VCaP (cell line): ENCODE measurements around the gene C3orf49.

ENCODE experiments used
- H3K27ac ChIP-seq: fragments of 450-650 bp; 2 replicates; pipeline ENCODE4 v1.5.1; 2017
- TF ChIP-seq, protein P1 (sequence below): fragments of 450-650 bp; conservative IDR thresholded peaks from 2 replicates; pipeline ENCODE4 v1.5.1; 2017; ENCODE audit warnings: mild to moderate bottlenecking, moderate library complexity

C3orf49 gene

DNA sequence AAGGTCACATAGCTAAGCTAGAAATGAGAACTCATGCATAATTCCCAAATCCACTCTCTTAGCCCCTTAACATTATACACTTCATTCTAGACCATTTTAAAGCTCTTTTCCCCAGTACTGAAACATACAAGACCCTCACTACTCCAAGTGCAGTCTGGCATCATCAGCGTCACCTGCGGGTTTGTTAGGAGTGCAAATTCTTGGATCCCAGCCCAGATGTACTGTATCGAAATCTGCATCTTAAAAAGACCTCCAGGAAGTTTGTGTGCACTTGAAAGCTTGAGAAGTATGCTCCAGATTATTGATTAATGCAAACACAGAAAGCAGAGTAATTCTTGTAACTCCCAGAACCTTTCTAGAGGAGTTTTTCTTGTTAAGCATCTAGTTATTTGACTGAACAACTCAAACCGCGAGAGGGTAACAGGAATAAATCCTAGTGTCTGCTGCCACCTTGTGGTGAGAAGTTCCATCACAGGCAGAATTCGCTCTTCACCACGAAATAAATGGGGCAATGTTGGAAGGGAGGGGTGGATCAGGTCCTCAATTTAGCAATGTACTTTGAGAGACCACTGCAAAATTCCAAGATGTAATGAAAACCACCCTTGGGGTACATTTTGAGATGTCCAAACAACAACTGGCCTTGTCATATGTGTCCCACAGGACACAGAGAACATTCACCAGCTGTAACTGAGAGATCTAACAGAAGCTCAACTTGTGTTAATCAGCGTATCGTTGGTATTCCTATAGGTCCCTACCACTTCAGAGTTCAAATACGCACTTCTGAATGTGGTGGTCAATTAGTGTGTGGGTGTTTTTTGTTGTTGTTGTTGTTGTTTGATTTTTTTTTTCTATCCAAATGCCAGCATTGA is 583 bp upstream of the C3orf49 start:
- TF ChIP-seq, protein P1, sequence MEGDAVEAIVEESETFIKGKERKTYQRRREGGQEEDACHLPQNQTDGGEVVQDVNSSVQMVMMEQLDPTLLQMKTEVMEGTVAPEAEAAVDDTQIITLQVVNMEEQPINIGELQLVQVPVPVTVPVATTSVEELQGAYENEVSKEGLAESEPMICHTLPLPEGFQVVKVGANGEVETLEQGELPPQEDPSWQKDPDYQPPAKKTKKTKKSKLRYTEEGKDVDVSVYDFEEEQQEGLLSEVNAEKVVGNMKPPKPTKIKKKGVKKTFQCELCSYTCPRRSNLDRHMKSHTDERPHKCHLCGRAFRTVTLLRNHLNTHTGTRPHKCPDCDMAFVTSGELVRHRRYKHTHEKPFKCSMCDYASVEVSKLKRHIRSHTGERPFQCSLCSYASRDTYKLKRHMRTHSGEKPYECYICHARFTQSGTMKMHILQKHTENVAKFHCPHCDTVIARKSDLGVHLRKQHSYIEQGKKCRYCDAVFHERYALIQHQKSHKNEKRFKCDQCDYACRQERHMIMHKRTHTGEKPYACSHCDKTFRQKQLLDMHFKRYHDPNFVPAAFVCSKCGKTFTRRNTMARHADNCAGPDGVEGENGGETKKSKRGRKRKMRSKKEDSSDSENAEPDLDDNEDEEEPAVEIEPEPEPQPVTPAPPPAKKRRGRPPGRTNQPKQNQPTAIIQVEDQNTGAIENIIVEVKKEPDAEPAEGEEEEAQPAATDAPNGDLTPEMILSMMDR = peak; percentile 91
- H3K27ac ChIP-seq = no peak overlapping the region

DNA sequence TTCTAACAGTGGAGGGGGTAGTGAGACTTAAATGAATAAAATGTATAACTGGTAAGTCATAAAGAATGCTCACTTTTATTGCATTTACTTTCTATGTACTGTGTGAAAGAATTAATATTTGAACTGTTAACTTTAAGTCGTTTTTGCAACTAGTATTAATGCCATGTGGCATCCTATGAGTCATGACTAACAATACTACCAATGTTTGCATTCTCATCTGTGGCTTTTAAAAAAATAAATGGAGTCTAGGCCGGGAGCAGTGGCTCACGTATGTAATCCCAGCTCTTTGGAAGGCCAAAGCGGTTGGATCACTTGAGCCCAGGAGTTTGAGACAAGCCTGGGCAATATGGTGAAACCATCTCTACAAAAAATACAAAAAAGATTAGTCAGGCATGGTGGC is 5.2 kb downstream of the C3orf49 start:
- no peak overlapping the region for H3K27ac ChIP-seq
- TF ChIP-seq, protein P1 = no peak

DNA sequence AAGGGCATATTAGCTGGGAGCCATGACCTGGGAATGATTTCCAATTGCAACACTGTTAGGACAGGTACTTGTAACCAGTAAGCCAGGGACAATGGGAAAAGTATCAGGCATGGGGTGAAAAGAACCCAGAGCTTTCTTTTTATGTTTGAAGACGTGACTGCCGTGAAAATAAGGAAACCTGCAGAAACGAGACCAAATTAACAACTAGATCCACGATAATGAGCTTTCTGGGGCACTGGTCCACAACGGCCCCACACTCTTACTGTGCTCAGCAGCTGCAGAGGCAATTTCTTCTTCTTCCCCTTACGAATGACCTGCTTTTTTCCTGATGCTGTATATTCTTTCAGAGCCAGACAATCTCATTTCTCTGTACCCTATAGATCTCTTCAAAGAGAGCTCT is 11.4 kb downstream of the C3orf49 start:
- H3K27ac ChIP-seq = no peak overlapping the region
- TF ChIP-seq, protein P1 = no peak

DNA sequence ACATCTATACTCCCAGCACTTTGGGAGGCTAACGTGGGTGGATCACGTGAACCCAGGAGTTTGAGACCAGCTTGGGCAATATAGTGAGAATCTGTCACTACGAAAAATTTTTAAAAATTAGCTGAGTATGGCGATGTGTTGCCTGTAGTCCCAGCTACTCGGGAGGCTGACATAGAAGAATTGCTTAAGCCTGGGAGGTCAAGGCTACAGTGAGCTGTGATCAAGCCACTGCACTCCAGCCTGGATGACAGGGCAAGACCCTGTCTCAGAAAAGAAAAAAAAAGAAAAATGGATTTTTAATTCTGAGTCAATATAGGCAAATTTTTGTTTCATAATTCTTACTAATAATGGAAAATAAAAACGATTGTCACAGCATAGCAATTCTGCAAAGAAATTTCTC is 13.3 kb downstream of the C3orf49 start:
- TF ChIP-seq, protein P1 = no peak
- no peak overlapping the region for H3K27ac ChIP-seq

DNA sequence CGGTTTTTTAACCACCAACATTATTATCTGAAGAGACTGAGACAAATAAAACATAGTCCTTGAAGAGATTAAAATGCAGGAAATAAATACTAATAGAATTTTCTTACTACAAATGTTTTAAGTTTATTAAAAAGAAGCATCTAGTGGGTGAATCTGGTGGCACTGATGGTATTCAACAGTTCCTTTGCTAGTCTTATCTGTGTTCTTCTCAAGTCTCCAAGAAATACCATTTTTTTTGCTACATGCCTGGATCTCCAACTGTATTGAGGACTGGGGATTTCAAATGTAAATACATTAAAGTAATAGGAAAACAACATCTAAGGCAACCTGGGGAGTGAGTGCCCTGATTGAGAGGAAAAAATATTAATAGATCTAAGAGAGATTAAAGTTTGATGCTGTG is 22.6 kb downstream of the C3orf49 start:
- no peak overlapping the region; the same call in 1 of the 2 replicates for H3K27ac ChIP-seq
- TF ChIP-seq, protein P1 = no peak

DNA sequence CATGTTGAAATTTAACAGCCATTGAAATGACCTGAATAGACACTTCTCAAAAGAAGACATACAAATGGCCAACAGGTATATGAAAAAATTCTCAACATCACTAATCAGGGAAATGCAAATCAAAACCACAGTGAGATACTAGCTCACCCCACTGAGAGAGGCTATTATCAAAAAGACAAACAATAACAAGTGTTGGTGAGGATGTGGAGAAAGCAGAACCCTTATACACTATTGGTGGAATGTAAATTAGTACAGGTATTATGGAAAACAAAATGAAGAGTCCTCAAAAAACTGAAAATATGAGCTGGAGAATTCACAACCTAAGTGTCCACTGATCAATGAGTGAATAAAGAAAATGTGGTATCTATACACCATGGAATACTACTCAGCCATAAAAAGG is 23.0 kb downstream of the C3orf49 start:
- no peak overlapping the region for H3K27ac ChIP-seq
- TF ChIP-seq, protein P1 = no peak

DNA sequence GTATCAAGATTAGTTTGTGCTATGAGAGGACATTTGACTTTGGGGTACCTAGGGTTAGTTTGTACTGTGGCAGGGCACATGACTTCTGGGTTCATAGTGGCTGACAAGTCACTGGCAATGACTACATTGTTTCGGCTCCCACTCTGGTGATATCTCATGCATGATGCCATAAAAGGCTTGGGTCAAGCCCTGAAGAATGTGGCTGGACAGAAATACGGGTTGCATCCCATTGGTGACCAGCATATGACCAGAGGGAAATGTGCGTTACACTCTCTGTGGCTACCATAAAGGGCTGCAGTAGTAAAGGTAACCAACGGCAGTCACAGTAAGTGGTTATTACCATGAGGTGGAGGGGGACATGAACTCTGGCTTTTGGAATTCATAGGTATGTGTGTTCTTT is 26.1 kb downstream of the C3orf49 start:
- no peak overlapping the region for H3K27ac ChIP-seq
- TF ChIP-seq, protein P1 = no peak
